DOHH2 (cell line): ENCODE data around the gene LRMDA.

ENCODE experiments used
- H3F3A ChIP-seq: fragments of 200-600 bp; sonication (generic), shearing (Covaris generic); 2 replicates; pipeline ENCODE4 v1.6.0; 2016; ENCODE audit warnings: antibody characterized with exemption, mild to moderate bottlenecking; ENCODE audit not compliant: control insufficient read depth, insufficient read depth
- H3K27ac ChIP-seq: fragments of 200-600 bp; sonication (generic); 2 replicates; pipeline ENCODE4 v1.5.1; 2014; ENCODE audit warnings: low read depth, mild to moderate bottlenecking, low read length, moderate library complexity
- H3K27me3 ChIP-seq: fragments of 200-600 bp; sonication (generic); 2 replicates; pipeline ENCODE4 v1.6.1; 2014; ENCODE audit warnings: mild to moderate bottlenecking, low read length, mixed read lengths; ENCODE audit not compliant: control insufficient read depth
- H3K36me3 ChIP-seq: fragments of 200-600 bp; sonication (generic); 2 replicates; pipeline ENCODE4 v1.6.1; 2014; ENCODE audit warnings: mild to moderate bottlenecking, low read length, moderate library complexity, mixed read lengths; ENCODE audit not compliant: control insufficient read depth
- H3K4me1 ChIP-seq: fragments of 200-600 bp; sonication (generic); 2 replicates; pipeline ENCODE4 v1.6.1; 2014; ENCODE audit warnings: mild to moderate bottlenecking, low read length, mixed read lengths; ENCODE audit not compliant: control insufficient read depth
- H3K4me2 ChIP-seq: fragments of 200-600 bp; sonication (generic); 2 replicates; pipeline ENCODE4 v1.6.0; 2014; ENCODE audit warnings: mild to moderate bottlenecking, low read length, moderate library complexity
- H3K4me3 ChIP-seq: fragments of 200-600 bp; sonication (generic); 2 replicates; pipeline ENCODE4 v1.5.1; 2014; ENCODE audit warnings: mild to moderate bottlenecking, low read length, mixed read lengths
- H3K79me2 ChIP-seq: fragments of 200-600 bp; sonication (generic); 2 replicates; pipeline ENCODE4 v1.6.1; 2014; ENCODE audit warnings: mild to moderate bottlenecking, low read length, mixed read lengths; ENCODE audit not compliant: control insufficient read depth
- H3K9me2 ChIP-seq: fragments of 200-600 bp; sonication (generic); replicated peaks from 2 replicates; pipeline ENCODE4 v1.6.1; 2014; ENCODE audit warnings: mild to moderate bottlenecking, low read length, mixed read lengths; ENCODE audit not compliant: control insufficient read depth
- H3K9me3 ChIP-seq: fragments of 200-600 bp; sonication (generic); 2 replicates; pipeline ENCODE4 v1.6.1; 2014; ENCODE audit warnings: antibody characterized with exemption, low read length, mixed read lengths; ENCODE audit not compliant: control insufficient read depth, insufficient read depth
- H4K20me1 ChIP-seq: fragments of 200-600 bp; sonication (generic); 2 replicates; pipeline ENCODE4 v1.6.0; 2014; ENCODE audit warnings: low read depth, mild to moderate bottlenecking, antibody characterized with exemption, low read length, moderate library complexity; ENCODE audit not compliant: control insufficient read depth, insufficient read depth
- EZH2phosphoT487 ChIP-seq: fragments of 200-600 bp; sonication (generic); IDR thresholded peaks from 2 replicates; pipeline ENCODE4 v1.6.1; 2017; ENCODE audit warnings: borderline replicate concordance, mild to moderate bottlenecking, antibody characterized with exemption, low read length, moderate library complexity, mixed read lengths
- TF ChIP-seq, protein P1 (sequence below): fragments of 200-600 bp; sonication (generic); IDR thresholded peaks from one replicate; pipeline ENCODE4 v1.5.1; 2014; ENCODE audit warnings: antibody characterized with exemption, mild to moderate bottlenecking, low read depth, low read length; ENCODE audit not compliant: poor library complexity, severe bottlenecking

LRMDA gene

GRCh38 chr10:75390178-75390577, 41.2 kb upstream of the LRMDA start:
- H3K36me3 ChIP-seq, result no peaks in the 10 kb centered on the region
- H3K27ac ChIP-seq, result no peak overlapping the region
- no peaks in the 10 kb centered on the region for H3K27me3 ChIP-seq
- no peaks in the 10 kb centered on the region for H3K79me2 ChIP-seq
- no peaks in the 10 kb centered on the region for H3K4me1 ChIP-seq
- no peaks in the 10 kb centered on the region for H4K20me1 ChIP-seq
- H3K9me2 ChIP-seq, result no peaks in the 10 kb centered on the region
- H3K4me3 ChIP-seq, result no peak overlapping the region
- no peak for TF ChIP-seq EZH2phosphoT487
- H3K4me2 ChIP-seq, result no peak overlapping the region
- H3F3A ChIP-seq, result no peaks in the 10 kb centered on the region
- H3K9me3 ChIP-seq, result no peaks in the 10 kb centered on the region; the same call in 1 of the 2 replicates

- Histone ChIP-seq H3K9me3 (peaks cover 7% of the 10 kb centered on the region; the same call in 1 of the 2 replicates), H3K4me1 (no peaks in the 10 kb centered on the region), H3K27ac (no peak overlapping the region), H3K79me2 (no peaks in the 10 kb centered on the region), H3K4me3 (no peak overlapping the region), H3F3A (no peaks in the 10 kb centered on the region), H3K27me3 (no peaks in the 10 kb centered on the region), H3K36me3 (no peaks in the 10 kb centered on the region), H3K4me2 (no peak overlapping the region), H4K20me1 (no peaks in the 10 kb centered on the region), H3K9me2 (no peaks in the 10 kb centered on the region)
- TF ChIP-seq, protein P1, sequence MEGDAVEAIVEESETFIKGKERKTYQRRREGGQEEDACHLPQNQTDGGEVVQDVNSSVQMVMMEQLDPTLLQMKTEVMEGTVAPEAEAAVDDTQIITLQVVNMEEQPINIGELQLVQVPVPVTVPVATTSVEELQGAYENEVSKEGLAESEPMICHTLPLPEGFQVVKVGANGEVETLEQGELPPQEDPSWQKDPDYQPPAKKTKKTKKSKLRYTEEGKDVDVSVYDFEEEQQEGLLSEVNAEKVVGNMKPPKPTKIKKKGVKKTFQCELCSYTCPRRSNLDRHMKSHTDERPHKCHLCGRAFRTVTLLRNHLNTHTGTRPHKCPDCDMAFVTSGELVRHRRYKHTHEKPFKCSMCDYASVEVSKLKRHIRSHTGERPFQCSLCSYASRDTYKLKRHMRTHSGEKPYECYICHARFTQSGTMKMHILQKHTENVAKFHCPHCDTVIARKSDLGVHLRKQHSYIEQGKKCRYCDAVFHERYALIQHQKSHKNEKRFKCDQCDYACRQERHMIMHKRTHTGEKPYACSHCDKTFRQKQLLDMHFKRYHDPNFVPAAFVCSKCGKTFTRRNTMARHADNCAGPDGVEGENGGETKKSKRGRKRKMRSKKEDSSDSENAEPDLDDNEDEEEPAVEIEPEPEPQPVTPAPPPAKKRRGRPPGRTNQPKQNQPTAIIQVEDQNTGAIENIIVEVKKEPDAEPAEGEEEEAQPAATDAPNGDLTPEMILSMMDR, result no peak
- no peak for TF ChIP-seq EZH2phosphoT487
Measured at GRCh38 chr10:75392271-75392670, 39.2 kb upstream of the LRMDA start.

GRCh38 chr10:75392744-75393143, 38.7 kb upstream of the LRMDA start:
- Histone ChIP-seq H4K20me1 (no peaks in the 10 kb centered on the region), H3K27ac (no peak overlapping the region), H3F3A (no peaks in the 10 kb centered on the region), H3K4me2 (no peak overlapping the region), H3K79me2 (no peaks in the 10 kb centered on the region), H3K27me3 (no peaks in the 10 kb centered on the region), H3K4me1 (no peaks in the 10 kb centered on the region), H3K36me3 (no peaks in the 10 kb centered on the region), H3K9me3 (peaks cover 7% of the 10 kb centered on the region; the same call in 1 of the 2 replicates), H3K4me3 (no peak overlapping the region), H3K9me2 (no peaks in the 10 kb centered on the region)
- TF ChIP-seq EZH2phosphoT487, result no peak
- TF ChIP-seq, protein P1, result no peak

DNA sequence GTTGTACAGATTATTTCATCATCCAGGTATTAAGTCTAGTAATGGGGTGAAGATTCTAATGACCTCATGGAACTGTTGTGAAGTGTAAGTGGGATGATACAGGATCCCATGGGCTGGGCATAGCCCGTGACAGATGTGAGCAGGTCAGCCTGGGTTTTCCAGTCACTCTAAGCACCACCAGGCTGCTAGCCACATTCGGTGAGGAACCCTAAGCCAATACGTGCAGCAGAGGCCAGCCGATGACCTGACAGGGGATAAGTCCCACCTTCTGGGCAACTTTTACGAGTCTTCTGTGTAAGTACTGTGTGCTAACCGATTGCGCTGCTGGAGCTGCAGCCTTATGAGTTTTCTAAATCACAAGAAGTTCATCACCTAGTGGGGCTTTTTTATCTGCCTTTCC, 37.2 kb upstream of the LRMDA start:
- no peak overlapping the region for H3K4me3 ChIP-seq
- no peak overlapping the region for H3K4me2 ChIP-seq
- H3K27ac ChIP-seq, result no peak overlapping the region
- no peaks in the 10 kb centered on the region for H3K79me2 ChIP-seq
- H4K20me1 ChIP-seq, result no peaks in the 10 kb centered on the region
- H3K27me3 ChIP-seq, result no peaks in the 10 kb centered on the region
- no peaks in the 10 kb centered on the region for H3K36me3 ChIP-seq
- no peak for TF ChIP-seq EZH2phosphoT487
- TF ChIP-seq, protein P1, result no peak
- H3F3A ChIP-seq, result no peaks in the 10 kb centered on the region
- no peaks in the 10 kb centered on the region for H3K9me2 ChIP-seq
- H3K9me3 ChIP-seq, result peaks cover 12% of the 10 kb centered on the region; the same call in 1 of the 2 replicates
- no peaks in the 10 kb centered on the region for H3K4me1 ChIP-seq
